HepG2 (cell line): Measurements from ENCODE around the gene SKI. TPM values are rescaled to one million over a fixed set of nuclear protein-coding genes. Genes with fewer than 3 reads are reported as not detected.

Experiments
- FOSL1 ChIP-seq: sonication (generic); formaldehyde crosslinking; IDR thresholded peaks from 2 replicates; pipeline ENCODE4 v1.9.0; 2021; ENCODE audit warnings: missing genetic modification reagents, borderline replicate concordance
- FOXC1 ChIP-seq: sonication (generic); formaldehyde crosslinking; IDR thresholded peaks from 2 replicates; pipeline ENCODE4 v1.8.0; 2022; ENCODE audit warnings: mild to moderate bottlenecking, missing genetic modification reagents, borderline replicate concordance
- GMEB2 ChIP-seq: IDR thresholded peaks from 2 replicates; pipeline ENCODE4 v1.6.1; 2016; ENCODE audit warnings: missing biosample characterization, missing genetic modification reagents, low read depth
- IRX3 ChIP-seq: sonication (generic); formaldehyde crosslinking; IDR thresholded peaks from 2 replicates; pipeline ENCODE4 v1.8.1; 2023; ENCODE audit warnings: mild to moderate bottlenecking, low read depth, missing genetic modification reagents, borderline replicate concordance
- JUNB ChIP-seq: sonication (generic); formaldehyde crosslinking; IDR thresholded peaks from 2 replicates; pipeline ENCODE4 v1.8.0; 2022; ENCODE audit warnings: missing genetic modification reagents, mild to moderate bottlenecking, borderline replicate concordance
- NCOA2 ChIP-seq: sonication (generic); formaldehyde crosslinking; IDR thresholded peaks from 2 replicates; pipeline ENCODE4 v1.8.0; 2022; ENCODE audit warnings: inconsistent platforms
- RARA ChIP-seq: IDR thresholded peaks from 2 replicates; pipeline ENCODE4 v1.6.1; 2016; ENCODE audit warnings: missing genetic modification reagents, missing compliant biosample characterization
- SP4 ChIP-seq: sonication (generic); formaldehyde crosslinking; IDR thresholded peaks from 2 replicates; pipeline ENCODE4 v1.8.1; 2023; ENCODE audit warnings: mild to moderate bottlenecking, missing genetic modification reagents
- TCF12 ChIP-seq, 2 experiments: fragments of 450-650 bp in 1 of 2; sonication (generic) in 1 of 2; formaldehyde crosslinking in 1 of 2; IDR thresholded peaks; 2 replicates each; pipeline versions ENCODE4 v1.6.1 to v1.8.0; 2017 to 2022; ENCODE audit warnings: antibody characterized with exemption in 1 of 2, mild to moderate bottlenecking in 1 of 2, missing genetic modification reagents in 1 of 2, moderate library complexity in 1 of 2
- ZNF343 ChIP-seq: sonication (generic); formaldehyde crosslinking; IDR thresholded peaks from 2 replicates; pipeline ENCODE4 v1.4.0; 2020; ENCODE audit warnings: mild to moderate bottlenecking, missing genetic modification reagents
- ZNF468 ChIP-seq: sonication (generic); formaldehyde crosslinking; IDR thresholded peaks from 2 replicates; pipeline ENCODE4 v1.8.0; 2022; ENCODE audit warnings: mild to moderate bottlenecking, moderate library complexity, missing genetic modification reagents
- ZNF605 ChIP-seq: sonication (generic); formaldehyde crosslinking; IDR thresholded peaks from 2 replicates; pipeline ENCODE4 v1.8.0; 2022; ENCODE audit warnings: mild to moderate bottlenecking, missing genetic modification reagents
- ZNF616 ChIP-seq: sonication (generic); formaldehyde crosslinking; IDR thresholded peaks from 2 replicates; pipeline ENCODE4 v1.5.0; 2020; ENCODE audit warnings: low read depth, mild to moderate bottlenecking, missing genetic modification reagents
- ZNF713 ChIP-seq: sonication (generic); formaldehyde crosslinking; IDR thresholded peaks from 2 replicates; pipeline ENCODE4 v1.4.0; 2020; ENCODE audit warnings: mild to moderate bottlenecking, missing genetic modification reagents
- polyA plus RNA-seq, 8 experiments: library from polyadenylated mRNA; depleted of rRNA in 3 of 8; stranded (reverse) in 7 of 8; unstranded in 1 of 8; fragments of >200 nt; fragmentation: Illumina TruSeq in 4 of 8; extraction: Trizol in 4 of 8; gene quantifications; 2 replicates each; pipeline versions ENCODE4 v1.2.1 to v1.2.3, GENCODE V29; 2011 to 2016; ENCODE audit warnings: low read depth in 4 of 8, missing spikeins in 1 of 8, mixed read lengths in 1 of 8; ENCODE audit not compliant: insufficient read depth in 1 of 8
- total RNA-seq, 5 experiments: library from RNA; depleted of rRNA; stranded (reverse); fragments of >200 nt; fragmentation: Illumina TruSeq; extraction: Trizol; gene quantifications; 2 replicates each; pipeline ENCODE4 v1.2.3, GENCODE V29; 2016; ENCODE audit warnings: low read depth in 1 of 5
- TF ChIP-seq, protein P1 (sequence below): sonication (generic); formaldehyde crosslinking; conservative IDR thresholded peaks from 2 replicates; pipeline ENCODE4 v1.8.0; 2022; ENCODE audit warnings: low read depth, missing genetic modification reagents
- TF ChIP-seq, protein P2 (sequence below): sonication (generic); formaldehyde crosslinking; IDR thresholded peaks from 2 replicates; pipeline ENCODE4 v1.9.0; 2021; ENCODE audit warnings: missing genetic modification reagents, borderline replicate concordance
- TF ChIP-seq, protein P3 (sequence below): sonication (generic); formaldehyde crosslinking; IDR thresholded peaks from 2 replicates; pipeline ENCODE4 v1.8.0; 2022; ENCODE audit warnings: mild to moderate bottlenecking, missing genetic modification reagents, moderate library complexity
- TF ChIP-seq, protein P4 (sequence below): sonication (generic); formaldehyde crosslinking; IDR thresholded peaks from 2 replicates; pipeline ENCODE4 v1.9.0; 2021; ENCODE audit warnings: missing genetic modification reagents, borderline replicate concordance

Gene SKI
- total and polyA plus RNA-seq, 2 of the 13 experiments (the other 11 are each of a cell fraction or from before 2014, with no cell fraction given): 4.7 to 6.9 TPM

GRCh38 chr1:2233997-2234761, 6.1 kb downstream of the SKI start (continued):
- TF ChIP-seq, protein P1, sequence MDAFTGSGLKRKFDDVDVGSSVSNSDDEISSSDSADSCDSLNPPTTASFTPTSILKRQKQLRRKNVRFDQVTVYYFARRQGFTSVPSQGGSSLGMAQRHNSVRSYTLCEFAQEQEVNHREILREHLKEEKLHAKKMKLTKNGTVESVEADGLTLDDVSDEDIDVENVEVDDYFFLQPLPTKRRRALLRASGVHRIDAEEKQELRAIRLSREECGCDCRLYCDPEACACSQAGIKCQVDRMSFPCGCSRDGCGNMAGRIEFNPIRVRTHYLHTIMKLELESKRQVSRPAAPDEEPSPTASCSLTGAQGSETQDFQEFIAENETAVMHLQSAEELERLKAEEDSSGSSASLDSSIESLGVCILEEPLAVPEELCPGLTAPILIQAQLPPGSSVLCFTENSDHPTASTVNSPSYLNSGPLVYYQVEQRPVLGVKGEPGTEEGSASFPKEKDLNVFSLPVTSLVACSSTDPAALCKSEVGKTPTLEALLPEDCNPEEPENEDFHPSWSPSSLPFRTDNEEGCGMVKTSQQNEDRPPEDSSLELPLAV: no peak
- TF ChIP-seq RARA (CRISPR knock-in tag): peak; percentile 93
- TF ChIP-seq NCOA2 (CRISPR knock-in tag): peak; percentile 92
- no peak for TF ChIP-seq JUNB
- no peak for TF ChIP-seq ZNF343 (CRISPR knock-in tag)
- peak; percentile 76 for TF ChIP-seq ZNF605 (CRISPR knock-in tag)
- TF ChIP-seq, protein P2, sequence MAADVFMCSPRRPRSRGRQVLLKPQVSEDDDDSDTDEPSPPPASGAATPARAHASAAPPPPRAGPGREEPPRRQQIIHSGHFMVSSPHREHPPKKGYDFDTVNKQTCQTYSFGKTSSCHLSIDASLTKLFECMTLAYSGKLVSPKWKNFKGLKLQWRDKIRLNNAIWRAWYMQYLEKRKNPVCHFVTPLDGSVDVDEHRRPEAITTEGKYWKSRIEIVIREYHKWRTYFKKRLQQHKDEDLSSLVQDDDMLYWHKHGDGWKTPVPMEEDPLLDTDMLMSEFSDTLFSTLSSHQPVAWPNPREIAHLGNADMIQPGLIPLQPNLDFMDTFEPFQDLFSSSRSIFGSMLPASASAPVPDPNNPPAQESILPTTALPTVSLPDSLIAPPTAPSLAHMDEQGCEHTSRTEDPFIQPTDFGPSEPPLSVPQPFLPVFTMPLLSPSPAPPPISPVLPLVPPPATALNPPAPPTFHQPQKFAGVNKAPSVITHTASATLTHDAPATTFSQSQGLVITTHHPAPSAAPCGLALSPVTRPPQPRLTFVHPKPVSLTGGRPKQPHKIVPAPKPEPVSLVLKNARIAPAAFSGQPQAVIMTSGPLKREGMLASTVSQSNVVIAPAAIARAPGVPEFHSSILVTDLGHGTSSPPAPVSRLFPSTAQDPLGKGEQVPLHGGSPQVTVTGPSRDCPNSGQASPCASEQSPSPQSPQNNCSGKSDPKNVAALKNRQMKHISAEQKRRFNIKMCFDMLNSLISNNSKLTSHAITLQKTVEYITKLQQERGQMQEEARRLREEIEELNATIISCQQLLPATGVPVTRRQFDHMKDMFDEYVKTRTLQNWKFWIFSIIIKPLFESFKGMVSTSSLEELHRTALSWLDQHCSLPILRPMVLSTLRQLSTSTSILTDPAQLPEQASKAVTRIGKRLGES (CRISPR knock-in tag): peak; percentile 95
- TF ChIP-seq, protein P3, sequence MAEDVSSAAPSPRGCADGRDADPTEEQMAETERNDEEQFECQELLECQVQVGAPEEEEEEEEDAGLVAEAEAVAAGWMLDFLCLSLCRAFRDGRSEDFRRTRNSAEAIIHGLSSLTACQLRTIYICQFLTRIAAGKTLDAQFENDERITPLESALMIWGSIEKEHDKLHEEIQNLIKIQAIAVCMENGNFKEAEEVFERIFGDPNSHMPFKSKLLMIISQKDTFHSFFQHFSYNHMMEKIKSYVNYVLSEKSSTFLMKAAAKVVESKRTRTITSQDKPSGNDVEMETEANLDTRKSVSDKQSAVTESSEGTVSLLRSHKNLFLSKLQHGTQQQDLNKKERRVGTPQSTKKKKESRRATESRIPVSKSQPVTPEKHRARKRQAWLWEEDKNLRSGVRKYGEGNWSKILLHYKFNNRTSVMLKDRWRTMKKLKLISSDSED (CRISPR knock-in tag): no peak
- no peak for TF ChIP-seq TCF12 (IDR thresholded peaks at IDR 0.05)
- TF ChIP-seq TCF12 (CRISPR knock-in tag; IDR thresholded peaks at IDR 0.05): peak; percentile 90
- no peak for TF ChIP-seq ZNF713 (CRISPR knock-in tag)
- TF ChIP-seq FOXC1 (CRISPR knock-in tag): no peak; the same call in 1 of the 2 replicates
- no peak for TF ChIP-seq ZNF616 (CRISPR knock-in tag)
- no peak for TF ChIP-seq GMEB2 (CRISPR knock-in tag)
- TF ChIP-seq FOSL1 (CRISPR knock-in tag): no peak
- no peak for TF ChIP-seq IRX3 (CRISPR knock-in tag)
- 0 out of 2 replicates have a peak, but pooled peaks have one; percentile 57 for TF ChIP-seq ZNF468
- TF ChIP-seq, protein P4, sequence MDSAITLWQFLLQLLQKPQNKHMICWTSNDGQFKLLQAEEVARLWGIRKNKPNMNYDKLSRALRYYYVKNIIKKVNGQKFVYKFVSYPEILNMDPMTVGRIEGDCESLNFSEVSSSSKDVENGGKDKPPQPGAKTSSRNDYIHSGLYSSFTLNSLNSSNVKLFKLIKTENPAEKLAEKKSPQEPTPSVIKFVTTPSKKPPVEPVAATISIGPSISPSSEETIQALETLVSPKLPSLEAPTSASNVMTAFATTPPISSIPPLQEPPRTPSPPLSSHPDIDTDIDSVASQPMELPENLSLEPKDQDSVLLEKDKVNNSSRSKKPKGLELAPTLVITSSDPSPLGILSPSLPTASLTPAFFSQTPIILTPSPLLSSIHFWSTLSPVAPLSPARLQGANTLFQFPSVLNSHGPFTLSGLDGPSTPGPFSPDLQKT (CRISPR knock-in tag): no peak
- TF ChIP-seq SP4 (CRISPR knock-in tag): no peak
